Ureter (tissue), 1 donor: ENCODE measurements around the gene SND1. TPM values are rescaled to one million over a fixed set of nuclear protein-coding genes. Genes with fewer than 3 reads are reported as not detected.

Experiments
- DNase-seq: peaks from one replicate; pipeline ENCODE4 v3.0.0-alpha.2; 2020; ENCODE audit warnings: low spot score
- total RNA-seq: library from RNA; stranded (reverse); gene quantifications from one replicate; pipeline ENCODE4 v1.2.4, GENCODE V29; 2023
- donor health status: DM: yes; HTN: yes; CAD: no.

SND1 gene
- total RNA-seq, 1 donor from 2014 or later: 208 TPM

- DNase-seq: no peak
Measured at GRCh38 chr7:127730658-127731276, 78.8 kb downstream of the SND1 start.

DNA sequence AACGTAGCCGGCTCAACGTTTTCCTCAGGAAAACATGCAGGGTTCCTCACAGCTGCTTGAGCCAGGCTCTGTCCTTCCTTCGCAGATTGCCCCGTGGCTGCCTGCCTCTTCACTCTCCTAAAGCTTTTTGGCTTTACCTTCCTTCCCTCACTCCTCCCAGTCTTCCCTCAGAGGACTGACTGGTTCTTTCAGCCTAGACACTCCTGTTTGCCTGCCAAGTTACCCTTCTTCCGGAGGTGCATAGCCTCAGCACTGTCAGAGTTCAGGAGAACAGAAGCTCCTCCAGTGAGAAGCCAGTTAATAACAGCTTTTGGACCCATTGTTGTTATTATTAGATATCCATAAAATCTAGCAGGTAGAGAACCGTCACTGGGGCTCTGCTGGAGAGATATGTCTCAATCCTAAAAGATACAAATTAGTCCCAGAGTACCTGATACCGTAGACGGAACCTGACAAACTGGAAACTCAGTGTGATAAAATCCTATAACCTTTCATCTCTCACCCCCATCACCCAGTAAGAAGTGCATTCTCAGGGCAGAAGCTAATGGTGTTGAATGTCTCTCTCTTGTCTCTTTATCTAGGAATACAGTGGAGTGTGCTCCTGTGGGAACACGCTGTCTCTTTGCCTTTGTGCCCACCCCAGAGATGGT lies 79.6 kb downstream of the SND1 start:
- DNase-seq: no peak

- no peak for DNase-seq
Measured at GRCh38 chr7:127732306-127732705, 80.3 kb downstream of the SND1 start.

- DNase-seq: no peak
Measured at GRCh38 chr7:127733986-127734385, 82.0 kb downstream of the SND1 start.

DNA sequence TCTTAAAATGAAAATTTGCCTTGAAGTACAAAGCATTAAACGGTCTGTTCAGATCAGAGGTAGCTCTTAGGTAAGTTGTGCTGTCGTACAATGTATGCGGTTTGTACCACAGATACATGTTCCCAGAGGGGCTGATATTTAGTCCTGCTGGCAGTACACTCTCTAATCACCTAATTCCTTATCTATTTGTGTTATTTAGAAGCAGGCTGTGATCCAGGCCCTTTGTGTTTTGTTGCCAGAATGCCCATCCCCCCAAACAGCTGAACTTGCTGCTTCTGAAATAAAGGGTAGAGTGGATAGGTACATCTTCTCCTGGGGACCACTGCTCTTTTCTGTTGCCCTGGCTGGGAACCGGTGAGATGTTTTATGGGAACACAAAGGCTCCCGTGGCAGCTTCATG lies 84.5 kb downstream of the SND1 start:
- no peak for DNase-seq

DNA sequence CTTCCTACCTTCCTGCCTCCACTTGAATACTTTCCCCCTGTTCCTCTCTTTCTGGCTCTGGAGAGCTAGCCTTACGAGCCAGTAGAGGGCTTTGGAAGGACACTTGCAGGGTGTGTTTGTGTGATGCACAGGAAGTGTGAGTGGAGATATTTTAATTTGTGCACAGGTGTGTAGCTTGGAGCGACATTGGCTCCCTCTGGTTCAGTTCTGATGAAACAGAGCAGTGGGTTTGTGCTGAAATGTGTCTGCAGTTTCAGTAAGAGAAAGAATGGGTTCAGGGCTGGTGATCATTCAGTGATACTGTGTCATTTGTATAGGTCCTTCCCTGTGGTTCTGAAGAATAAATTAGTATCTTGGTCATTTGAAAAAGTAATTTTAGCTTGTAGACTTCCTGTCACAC lies 86.9 kb downstream of the SND1 start:
- DNase-seq: no peak

DNA sequence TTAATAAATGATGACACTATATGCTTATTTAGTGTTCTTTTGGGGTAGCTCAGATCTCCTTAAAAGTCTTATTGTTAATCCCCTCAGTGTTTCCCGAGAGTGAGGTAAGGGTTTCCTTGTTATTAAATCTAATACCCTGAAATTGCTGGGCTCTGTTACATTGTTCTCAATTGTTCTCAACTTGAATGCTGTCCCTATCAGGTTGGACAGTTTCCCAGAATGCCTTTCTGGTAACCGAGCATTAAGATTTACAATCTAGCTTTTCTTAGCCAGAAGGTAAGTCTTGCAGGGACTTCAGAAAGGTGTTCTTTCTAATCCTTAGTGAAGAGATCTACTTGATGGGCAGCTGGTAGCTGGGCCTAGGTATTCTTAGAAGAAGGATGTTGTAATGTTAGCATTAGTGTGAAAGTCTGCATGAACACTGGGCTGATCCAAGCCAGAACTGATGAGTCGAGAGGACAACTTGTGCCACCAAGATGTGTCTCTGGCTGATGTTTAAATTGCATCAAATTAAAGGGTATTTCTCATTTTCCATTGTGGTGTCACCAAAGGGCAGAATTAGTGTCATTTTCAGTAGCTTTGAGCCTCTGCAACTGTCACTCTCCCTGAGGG lies 89.9 kb downstream of the SND1 start:
- no peak for DNase-seq

GRCh38 chr7:127745445-127745844 lies 93.5 kb downstream of the SND1 start:
- DNase-seq: no peak

DNA sequence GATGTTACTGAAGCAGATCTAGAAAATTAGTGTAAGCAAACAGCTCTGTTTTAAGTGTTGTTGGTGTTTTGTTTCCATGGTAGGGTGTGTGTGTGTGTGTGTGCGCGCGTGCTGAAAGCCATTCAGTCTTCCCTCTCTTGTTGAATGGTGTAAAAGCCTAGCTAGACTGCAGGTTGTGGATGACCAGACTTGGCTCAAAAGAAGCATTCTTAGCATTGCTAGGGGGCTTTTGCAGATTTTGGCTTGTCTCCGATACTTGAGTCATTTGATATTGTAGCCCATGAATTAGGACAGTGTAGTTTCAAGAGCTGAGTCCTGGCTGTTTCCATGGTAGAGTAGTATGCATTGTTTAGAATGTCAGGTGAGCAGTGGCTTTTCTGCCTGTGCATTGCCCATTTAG lies 99.1 kb downstream of the SND1 start:
- no peak for DNase-seq

DNA sequence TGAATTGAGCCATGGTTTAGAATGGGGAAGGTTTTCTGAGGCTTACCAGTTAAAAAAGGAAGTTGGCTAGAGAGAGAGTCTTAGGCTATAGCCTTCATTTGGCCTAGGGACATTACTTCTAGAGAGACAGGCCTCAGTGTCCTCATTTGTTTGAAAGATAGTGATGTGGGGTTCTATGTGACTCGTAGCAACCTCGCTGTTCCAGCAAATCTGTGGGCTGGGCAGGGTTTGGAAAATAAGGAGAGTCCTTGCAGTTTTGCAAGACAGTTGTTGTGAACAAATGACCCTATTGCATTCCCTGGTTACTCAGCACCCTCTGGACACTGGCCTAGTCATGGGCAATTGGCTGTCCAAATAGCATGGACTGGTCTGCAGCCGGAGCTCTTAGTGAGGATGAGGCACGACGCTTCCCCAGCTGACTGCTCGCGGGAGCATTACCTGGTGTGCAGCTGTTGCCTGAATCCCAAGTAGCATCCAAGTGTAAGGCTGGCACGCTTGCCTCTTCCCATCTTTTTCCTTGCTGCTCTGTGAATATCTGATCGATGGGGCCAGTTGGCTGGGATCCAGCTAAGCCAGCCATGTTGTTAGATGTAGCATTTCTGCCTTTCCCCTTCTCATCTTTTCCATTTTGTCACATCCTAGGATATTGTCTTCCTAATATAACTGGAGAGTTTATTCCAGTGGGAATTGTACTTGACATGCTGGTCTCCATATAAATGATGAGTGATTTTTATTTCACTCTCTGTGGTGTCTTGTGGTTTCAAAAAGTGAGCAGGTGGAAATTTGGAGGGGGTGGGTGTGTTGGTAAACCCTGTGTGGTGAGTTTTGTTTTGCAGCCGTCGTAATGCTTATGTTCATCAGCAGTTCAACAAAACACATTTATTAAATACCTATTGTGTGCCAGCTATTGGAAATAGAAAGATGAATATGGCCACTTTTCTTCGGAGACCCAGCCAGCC lies 99.8 kb downstream of the SND1 start:
- DNase-seq: no peak

DNA sequence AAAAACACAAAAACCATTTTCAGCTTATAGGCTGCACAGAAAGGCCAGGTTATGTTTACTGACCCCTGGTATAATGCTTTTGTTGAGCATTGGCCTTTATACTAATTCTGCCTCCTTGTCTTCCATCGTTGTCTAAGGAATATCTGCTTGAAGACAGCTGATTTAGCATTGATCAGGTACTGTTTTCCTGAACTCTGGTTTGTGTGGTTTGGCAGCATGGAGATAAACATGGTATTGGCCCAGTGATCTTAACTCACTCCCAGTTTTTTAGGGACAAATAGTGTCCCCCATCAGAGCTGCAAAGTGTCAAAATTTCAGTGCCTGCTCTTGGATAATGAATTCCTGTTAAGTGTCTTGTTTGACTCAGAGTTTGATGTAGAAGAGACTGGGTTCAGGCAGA lies 100.8 kb downstream of the SND1 start:
- DNase-seq: no peak

DNA sequence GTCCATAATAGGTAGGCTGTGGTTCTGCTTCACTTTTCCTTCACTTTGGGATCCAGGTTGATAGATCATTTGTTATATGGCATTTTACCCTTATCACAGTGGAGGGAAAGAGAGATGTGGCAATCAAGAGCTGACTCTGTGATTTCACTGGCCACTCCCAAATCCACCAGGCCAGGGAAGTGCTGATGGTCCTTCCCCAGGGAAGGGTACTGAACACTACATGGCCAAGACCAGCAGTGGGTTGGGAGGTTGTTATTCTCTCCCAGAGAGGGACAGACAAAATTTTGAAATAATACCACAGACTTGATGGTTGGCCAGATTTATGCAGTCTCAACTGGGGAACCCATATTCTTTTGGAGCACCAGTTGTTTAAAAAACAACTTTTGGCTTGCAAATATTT lies 102.5 kb downstream of the SND1 start:
- DNase-seq: no peak

DNA sequence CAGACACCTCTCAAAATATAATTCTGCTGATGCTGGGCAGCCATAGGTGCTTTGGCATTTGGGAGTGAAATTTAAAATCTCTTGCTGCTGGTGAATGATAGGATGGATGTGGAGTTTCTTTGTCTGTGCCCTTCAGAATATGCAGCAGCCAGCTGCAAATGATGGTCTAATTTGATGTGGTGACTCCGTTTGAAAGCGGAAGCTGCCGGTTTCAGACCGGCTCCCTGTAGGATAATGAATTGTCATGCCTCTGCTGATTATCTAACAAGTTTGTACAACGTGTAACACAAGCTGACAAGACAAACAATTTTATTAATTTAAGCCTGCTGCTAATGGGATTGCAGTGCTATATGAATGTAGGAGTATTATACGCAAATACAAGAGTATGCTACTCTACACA lies 103.5 kb downstream of the SND1 start:
- DNase-seq: no peak

GRCh38 chr7:127755965-127756364 lies 104.0 kb downstream of the SND1 start:
- no peak for DNase-seq

DNA sequence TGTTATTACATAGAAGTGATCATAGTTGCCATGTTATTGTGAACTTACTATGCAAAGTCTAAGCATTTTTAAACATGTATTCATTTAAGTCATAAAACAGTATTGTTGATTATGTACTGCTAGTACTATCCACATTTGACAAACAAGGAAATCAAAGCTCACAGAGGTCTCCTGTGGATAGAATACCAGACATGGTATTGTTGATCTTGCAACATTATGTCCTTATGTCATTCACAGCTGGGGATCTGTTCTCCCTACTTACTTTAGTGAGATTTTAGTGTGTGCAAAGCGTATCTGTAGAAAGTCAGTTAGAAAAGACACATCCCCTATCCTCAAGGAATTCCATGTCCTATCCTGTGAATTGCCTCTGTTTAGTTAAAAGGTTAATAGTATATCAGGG lies 106.1 kb downstream of the SND1 start:
- no peak for DNase-seq

DNA sequence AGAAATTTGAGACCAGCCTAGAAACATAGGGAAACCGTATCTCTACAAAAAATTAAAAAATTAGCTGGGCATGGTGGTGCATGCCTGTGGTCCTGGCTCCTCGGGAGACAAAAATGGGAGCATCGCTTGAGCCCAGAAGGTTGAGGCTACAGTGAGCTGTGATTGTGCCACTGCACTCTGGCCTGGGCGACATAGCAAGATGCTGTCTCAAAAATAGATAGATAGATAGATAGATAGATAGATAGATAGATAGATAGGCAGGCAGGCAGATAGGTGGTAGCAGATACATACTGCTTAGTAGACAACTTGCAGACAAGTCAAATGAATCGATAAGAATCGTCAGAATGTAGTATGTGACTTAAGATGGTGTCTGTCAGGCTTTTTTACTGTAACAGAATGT lies 106.9 kb downstream of the SND1 start:
- no peak for DNase-seq

- no peak for DNase-seq
Measured at GRCh38 chr7:127759945-127760421, 108.0 kb downstream of the SND1 start.

DNA sequence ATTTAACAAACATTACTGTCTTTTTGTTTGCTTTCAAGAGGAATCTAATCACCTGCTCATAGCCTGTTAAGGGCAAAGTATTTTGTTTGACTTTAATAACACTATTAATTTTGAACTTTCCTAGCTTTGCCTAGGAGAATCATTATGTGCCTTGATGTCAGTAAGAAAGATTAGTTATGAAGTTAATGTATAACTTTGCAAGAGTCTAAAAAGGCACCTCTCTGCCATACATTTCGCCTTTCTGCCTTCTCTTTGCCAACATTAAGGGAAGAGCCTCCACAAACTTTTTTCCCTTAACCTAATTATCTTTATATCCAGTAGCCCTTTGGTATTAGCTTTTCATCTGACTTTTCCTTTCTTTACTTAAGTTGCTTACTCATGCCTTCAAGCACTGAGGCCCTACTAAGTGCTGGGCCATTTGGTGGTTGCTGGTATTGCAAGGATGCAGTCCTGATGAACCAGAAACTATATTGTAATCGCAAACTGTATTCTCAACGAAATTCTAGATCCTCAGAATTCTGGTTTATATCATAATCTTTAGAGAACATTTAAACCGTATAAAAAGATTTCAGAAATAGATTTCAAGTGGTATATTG lies 108.5 kb downstream of the SND1 start:
- DNase-seq: no peak

DNA sequence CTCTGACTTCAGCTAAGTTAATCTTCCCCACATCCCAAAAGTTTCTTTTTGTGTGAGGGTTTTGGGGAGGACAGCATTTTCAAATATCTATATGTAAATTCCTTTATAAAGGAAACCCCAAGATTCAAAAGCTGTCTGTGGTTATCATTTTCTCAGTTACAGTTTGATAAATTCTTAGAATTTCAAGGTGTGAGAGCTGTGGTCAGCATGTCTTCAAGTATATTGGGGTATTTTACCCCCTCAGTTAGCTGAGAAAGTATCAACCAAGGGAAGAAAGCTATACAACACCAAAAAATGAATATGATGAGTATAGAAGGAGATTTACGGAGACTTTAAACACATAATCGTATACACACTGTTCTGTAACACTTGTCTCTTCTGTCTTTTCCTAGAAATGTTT lies 109.2 kb downstream of the SND1 start:
- DNase-seq: no peak

GRCh38 chr7:127764681-127765080 lies 112.7 kb downstream of the SND1 start:
- no peak for DNase-seq

- no peak for DNase-seq
Measured at GRCh38 chr7:127765150-127765549, 113.2 kb downstream of the SND1 start.
